SW480 (cell line): ENCODE results near the gene FES.
A peak's percentile ranks its signal among the peaks of the same experiment; 100 is the strongest.
"Not testable (repeated sequence)": the region's sequence is repeated elsewhere in the genome, so short reads cannot be mapped to it uniquely, and the experiment has no call there.

Source experiments
- DNase-seq: peaks from one replicate; pipeline ENCODE4 v3.0.0-alpha.2; 2016; ENCODE audit warnings: low spot score

The FES gene

DNA sequence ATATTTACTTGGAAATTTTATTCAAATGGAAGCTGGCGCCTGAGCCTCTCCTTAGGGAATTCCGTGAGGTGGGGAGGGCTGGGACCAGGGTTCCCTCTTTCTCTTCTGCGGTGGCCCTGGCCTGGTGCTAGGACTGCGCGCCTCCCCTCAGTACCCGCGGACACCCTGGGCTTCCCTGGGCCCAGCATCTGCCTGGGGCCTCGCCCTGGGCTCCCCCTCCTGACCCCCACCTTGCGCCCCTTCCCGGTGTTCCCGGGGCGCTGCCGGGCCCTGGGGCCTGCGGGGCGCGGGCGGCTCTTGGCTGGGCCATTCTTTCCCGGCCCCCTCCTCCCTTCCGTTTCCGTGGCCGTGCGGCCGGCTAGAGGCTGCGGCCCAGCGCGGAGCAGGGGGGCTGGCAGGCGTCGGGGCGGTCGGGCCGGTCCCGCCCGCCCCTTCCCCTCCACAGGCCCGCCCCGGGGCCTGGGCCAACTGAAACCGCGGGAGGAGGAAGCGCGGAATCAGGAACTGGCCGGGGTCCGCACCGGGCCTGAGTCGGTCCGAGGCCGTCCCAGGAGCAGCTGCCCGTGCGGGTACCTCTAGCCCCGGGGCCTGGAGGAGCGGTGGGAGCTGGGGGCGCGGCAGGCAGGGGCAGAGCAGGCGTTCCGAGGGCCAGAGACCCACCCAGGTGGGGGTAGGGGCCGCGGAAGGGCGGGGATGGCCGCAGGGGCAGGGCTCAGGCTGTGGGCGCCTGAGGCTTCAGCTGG is at the start of gene FES:
Gene FES, plus strand, starts transcription at position 529 of the 743 bp plus-strand sequence. CDS start 542 bp downstream, outside the sequence.
- DNase-seq, result no peak

DNA sequence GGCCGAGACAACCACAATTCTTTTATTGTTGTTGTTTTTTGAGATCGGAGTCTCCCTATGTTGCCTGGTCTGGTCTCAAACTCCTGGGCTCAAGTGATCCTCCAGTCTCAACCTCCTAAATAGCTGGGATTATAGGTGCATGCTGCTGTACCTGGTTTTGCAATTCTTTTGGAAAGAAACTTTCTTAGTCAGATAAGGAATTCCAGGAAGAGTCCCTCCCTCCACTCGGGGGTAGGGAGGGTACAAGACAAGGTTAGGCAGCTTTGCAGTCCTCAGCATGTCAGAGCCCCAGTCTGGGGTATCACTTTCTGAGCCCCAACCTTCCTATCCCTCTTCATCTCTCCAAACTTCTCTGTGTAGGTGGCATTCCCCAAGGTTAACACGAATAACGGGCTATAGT is 49.7 kb upstream of the FES start:
- DNase-seq, result no peak

- peak; percentile 70 for DNase-seq
These were observed 47.9 kb upstream of the FES start for GRCh38 chr15:90836296-90836871.

DNA sequence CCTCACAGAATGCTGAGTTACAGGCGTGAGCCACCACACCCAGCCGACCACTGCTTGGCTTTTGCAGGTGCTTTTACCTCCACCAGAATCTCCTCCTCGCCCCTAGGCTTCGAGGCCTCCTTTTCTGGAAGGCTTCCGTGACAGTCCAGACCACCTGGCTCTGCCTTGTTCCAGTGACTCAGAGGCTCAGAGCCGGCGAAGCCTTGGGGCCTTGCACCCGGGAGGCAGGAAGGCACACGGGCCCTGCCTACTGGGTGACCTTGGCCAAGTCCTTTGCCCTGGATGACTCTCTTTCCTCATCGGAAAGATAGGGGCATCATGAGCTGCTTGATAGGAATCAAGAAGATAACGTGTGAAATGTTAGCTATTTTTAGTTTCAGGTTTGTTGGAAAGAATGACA is 47.2 kb upstream of the FES start:
- DNase-seq, result no peak

DNA sequence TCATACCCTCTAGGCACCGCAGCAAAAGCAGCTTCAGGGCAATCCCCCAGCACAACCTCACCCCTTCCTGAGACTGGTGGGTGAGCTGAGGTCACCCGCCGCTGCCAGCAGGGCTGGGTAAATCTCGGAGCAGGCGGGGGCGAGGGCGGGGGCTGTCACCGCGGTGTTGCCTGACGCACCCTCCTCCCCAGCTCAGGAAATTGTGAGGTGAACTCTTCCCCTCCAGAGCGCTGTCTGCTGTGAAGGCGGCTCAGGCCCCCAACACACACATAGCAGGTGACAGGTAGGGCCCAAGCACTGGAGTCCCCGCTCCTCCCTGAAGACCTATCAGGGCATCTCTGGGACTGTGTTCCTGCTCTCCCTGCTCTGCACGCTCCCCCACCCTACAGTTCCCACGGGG is 46.2 kb upstream of the FES start:
- DNase-seq, result no peak

- no peak for DNase-seq
These were observed 45.8 kb upstream of the FES start for GRCh38 chr15:90838544-90838943.

- DNase-seq, result peak; percentile 70
These were observed 44.9 kb upstream of the FES start for GRCh38 chr15:90839187-90840071.

DNA sequence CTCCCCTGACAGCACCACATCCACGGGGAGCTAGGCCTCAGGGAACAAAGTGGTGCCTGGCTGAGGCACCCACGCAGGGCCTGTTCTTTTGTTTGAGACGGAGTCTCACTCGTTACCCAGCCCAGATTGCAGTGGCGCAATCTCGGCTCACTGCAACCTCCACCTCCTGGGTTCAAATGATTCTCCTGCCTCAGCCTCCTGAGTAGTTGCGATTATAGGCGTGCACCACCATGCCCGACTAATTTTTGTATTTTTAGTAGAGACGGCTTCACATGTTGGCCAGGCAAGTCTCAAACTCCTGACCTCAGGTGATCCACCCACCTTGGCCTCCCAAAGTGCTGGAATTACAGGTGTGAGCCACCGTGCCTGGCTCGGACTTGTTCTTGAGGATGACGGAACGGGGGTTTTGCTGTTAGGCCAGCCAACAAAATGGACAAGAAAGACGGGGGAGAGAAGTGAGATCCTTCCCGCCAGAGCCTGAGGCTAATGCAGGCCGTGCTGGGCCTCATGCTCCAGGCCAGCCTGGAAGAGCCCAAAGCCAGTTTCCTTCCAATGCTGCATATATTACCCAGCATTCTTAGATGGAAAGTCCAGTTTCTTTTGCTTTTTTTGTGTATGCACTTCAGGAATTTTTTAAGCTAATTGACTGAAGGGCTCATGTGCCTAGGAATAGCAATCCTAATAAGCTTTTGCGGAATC is 44.0 kb upstream of the FES start:
- no peak for DNase-seq

DNA sequence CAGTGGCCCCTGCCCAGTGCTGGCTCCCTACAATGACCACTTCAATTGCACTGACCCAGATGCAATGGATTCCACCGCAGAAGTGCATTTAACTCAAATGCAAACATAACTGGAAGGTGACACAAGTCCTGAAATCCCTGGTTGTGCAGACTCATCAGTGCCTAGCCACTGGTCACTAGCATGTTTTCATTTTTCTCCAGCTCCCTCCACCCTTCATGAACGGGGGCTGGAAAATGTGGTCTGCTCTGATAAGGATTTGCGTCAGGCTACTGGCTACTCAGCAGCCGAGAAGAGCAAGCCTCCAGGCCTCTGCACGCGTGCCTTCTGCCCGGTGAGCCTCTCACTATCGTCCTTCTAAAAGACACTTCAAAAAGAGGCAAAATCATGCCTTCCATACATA is 43.4 kb upstream of the FES start:
- DNase-seq, result no peak

DNA sequence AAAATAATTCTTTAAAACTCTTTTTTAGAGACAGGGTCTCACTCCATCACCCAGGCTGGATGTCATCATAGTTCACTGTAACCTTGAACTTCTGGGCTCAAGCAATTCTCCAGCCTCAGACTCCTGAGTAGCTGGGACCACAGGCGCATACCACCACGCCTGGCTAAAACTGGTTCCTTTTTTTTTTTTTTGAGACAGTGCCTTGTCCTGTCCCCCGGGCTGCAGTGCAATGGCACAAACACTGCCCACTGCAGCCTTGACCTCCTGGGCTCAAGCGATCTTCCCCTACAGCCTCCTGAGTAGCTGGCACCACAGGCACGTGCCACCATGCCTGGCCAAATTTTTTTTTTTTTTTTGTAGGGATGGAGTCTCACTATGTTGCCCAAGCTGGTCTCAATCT is 39.6 kb upstream of the FES start:
- no peak for DNase-seq

GRCh38 chr15:90845201-90845949 is 38.9 kb upstream of the FES start:
- DNase-seq, result peak; percentile 55

- DNase-seq, result not testable (repeated sequence)
These were observed 34.9 kb upstream of the FES start for GRCh38 chr15:90849424-90849823.

DNA sequence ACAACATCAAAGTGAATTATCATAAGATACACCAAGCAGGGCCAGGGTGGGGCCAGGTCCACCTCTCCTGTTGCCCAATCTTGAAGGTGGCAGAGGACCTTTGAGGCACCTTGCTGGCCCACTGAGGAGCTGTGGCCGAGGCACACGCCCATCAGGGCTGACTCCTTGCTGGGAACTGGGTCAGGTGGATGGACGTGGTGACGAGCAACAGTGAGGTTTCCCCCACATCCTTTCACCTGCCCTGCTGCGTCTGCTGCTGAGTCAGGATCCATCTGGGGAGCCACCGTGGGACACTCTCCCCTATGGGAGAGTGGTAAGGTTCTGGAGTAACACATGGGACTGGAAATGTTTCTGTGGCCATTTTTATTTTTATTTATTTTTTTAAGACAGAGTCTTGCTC is 33.2 kb upstream of the FES start:
- DNase-seq, result no peak

GRCh38 chr15:90851940-90852339 is 32.4 kb upstream of the FES start:
- no peak for DNase-seq

DNA sequence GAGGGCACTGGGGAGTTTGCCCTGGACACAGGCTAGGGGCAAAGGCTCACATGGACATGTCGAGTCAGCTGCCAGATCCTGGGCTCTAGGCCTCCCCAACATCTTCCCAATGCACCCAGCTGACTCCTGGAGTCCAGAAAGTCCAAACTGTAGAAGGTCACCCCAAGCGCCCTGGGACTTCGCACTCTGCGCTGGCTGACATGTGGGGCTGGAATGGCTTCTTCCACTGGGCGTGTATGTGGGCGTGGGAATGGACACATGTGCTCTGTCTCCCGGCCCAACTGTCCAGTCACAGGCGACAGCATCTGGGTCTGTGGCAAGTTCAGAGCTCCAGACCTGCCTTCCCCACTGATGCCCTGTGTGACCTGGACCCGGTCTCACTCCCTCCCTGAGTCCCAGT is 29.2 kb upstream of the FES start:
- no peak for DNase-seq

DNA sequence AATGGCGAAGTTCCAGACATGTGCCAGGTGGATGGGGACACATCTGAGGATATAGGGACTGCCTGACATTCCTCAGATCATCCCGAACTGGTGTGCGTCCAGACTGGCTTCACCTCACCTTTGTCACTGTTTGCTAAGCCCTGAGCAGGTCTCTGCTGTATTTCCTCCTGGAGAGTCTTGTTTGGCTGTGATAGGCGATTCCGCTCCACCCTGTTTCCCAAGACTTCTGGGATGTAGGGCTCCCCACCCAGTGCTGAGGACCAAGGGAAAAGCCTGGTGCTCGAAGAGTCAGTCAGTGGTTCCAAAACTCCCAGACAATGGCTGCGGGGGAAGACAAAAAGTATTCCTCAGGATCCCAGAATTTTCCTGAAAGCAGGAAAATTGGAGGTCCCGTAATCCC is 27.0 kb upstream of the FES start:
- no peak for DNase-seq

GRCh38 chr15:90857883-90858443 is 26.3 kb upstream of the FES start:
- DNase-seq, result no peak

GRCh38 chr15:90859234-90860131 is 24.8 kb upstream of the FES start:
- no peak for DNase-seq

- DNase-seq, result peak; percentile 74
These were observed 23.9 kb upstream of the FES start for GRCh38 chr15:90860450-90860849.
